Right lobe of liver (tissue), 4 donors: ENCODE data around the gene AOAH.

Experiments used
- CTCF ChIP-seq, 4 donors: fragments of 200-600 bp in 3 of 4; fragments of 450-650 bp in 1 of 4; IDR thresholded peaks; one replicate each; pipeline versions ENCODE4 v1.5.1 to v1.8.0; 2016 to 2022; ENCODE audit warnings: antibody characterized with exemption in 4 of 4, mild to moderate bottlenecking in 2 of 4
- POLR2A ChIP-seq: fragments of 450-650 bp; IDR thresholded peaks from one replicate; pipeline ENCODE4 v1.6.1; 2017; ENCODE audit warnings: antibody characterized with exemption, mild to moderate bottlenecking
- donor health status: DM: no; HTN: no; CAD: no.
- donor health status: DM: no; HTN: no; CAD: no.
- donor health status: DM: no; HTN: yes; CAD: no.

GRCh38 chr7:36475381-36475780, 248.9 kb downstream of the AOAH start:
- TF ChIP-seq POLR2A (no peak), CTCF (IDR thresholded peaks at IDR 0.05) (no peak)
